ENCODE results near the gene ADAMTSL4.

DNA sequence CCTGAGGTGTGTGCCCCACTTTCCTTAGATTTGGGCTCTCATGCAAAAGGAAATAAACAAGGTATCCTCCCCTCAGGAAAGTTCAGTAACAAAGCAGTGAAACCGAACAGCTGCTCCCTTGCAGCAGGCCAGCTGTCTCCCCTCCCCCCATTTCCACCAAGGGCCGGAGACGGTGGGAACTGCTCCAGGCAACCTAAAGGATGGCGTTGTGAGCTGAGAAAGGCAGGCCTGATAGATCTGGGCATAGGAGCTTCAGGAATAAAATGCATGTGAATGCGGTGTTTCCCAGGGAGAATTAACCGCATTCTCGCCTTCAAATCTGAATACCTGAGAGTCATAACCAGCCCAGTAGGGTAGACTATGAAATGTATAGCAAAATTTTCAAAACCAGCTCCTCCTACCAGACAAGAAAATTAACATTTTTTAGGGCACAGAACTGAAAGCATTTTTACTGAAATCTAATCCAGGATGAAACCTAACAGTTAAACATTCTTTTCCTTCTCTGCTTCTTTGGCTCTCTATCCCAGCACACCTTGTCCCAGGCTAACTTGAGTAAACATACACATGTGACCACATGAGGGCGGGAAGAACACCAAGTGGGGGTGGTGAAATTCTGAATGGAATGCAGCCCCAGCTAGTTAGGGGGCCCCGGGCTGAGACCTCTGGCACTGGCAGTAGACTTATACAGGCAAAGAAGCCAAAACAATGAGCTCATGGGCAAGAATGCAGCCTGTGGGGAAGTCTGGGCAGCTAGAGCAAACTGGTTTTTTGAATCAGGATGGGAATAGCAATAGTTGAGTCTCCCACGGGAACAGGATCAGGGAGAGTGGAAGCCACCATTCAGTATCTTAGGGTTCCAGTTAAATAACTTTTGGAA lies 18.7 kb downstream of the ADAMTSL4 start:
- TF ChIP-seq, protein P1, sequence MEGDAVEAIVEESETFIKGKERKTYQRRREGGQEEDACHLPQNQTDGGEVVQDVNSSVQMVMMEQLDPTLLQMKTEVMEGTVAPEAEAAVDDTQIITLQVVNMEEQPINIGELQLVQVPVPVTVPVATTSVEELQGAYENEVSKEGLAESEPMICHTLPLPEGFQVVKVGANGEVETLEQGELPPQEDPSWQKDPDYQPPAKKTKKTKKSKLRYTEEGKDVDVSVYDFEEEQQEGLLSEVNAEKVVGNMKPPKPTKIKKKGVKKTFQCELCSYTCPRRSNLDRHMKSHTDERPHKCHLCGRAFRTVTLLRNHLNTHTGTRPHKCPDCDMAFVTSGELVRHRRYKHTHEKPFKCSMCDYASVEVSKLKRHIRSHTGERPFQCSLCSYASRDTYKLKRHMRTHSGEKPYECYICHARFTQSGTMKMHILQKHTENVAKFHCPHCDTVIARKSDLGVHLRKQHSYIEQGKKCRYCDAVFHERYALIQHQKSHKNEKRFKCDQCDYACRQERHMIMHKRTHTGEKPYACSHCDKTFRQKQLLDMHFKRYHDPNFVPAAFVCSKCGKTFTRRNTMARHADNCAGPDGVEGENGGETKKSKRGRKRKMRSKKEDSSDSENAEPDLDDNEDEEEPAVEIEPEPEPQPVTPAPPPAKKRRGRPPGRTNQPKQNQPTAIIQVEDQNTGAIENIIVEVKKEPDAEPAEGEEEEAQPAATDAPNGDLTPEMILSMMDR (conservative IDR thresholded peaks at IDR 0.05 in 1 of 2, IDR thresholded peaks at IDR 0.05 in 1 of 2; ENCODE audit: extremely low read depth in 1 of 2, insufficient read depth in 1 of 2, low read depth in 1 of 2, low read length in 2 of 2), result no peak
- TF ChIP-seq EZH2 (IDR thresholded peaks at IDR 0.05; ENCODE audit: borderline replicate concordance, low read length), result no peak

Measured in mammary epithelial cell (primary cell).